HepG2 (cell line): ENCODE measurements around the gene PEAR1. TPM values are rescaled to one million over a fixed set of nuclear protein-coding genes. Genes with fewer than 3 reads are reported as not detected.

Source experiments
- ATAC-seq: fragments of 200-7000 bp; cut with Tn5 transposase; 3 replicates; pipeline ENCODE4 v1.9.1; 2020; ENCODE audit warnings: mild to moderate bottlenecking, moderate library complexity
- BruUV-seq: library from RNA; stranded (reverse); fragments of 400-500 nt; replicated peaks from 2 replicates; lab custom pipeline; 2021; lab: Mats Ljungman, UMichigan
- CTCF ChIA-PET: fragments of 300-600 bp; formaldehyde crosslinking; extraction: SDS; loops from one replicate; lab custom pipeline; 2021; ENCODE audit warnings: low total read pairs, inconsistent platforms, low intra/inter-chr PET ratio; lab: Yijun Ruan, JAX
- POLR2A ChIA-PET: fragments of 350-600 bp; sonication (Branson Sonifier 250); formaldehyde crosslinking; loops from one replicate; lab custom pipeline; 2020; ENCODE audit warnings: antibody characterized with exemption, inconsistent platforms; lab: Yijun Ruan, JAX
- DNase-seq: peaks from one replicate; pipeline ENCODE4 v3.0.0-alpha.2; 2015; ENCODE audit warnings: low spot score
- FAIRE-seq: peaks from 3 replicates; lab custom pipeline; 2011; peaks lifted over from hg19 to GRCh38; lab: Jason Lieb, UNC
- H2AFZ ChIP-seq: one replicate; pipeline ENCODE4 v1.6.1; 2011; ENCODE audit warnings: low read length, inconsistent platforms
- H3K27ac ChIP-seq: fragments of 300-600 bp; 3 replicates; pipeline ENCODE4 v1.8.0; 2011; ENCODE audit warnings: mixed run types, mild to moderate bottlenecking, mixed read lengths, low read length, inconsistent platforms; ENCODE audit not compliant: insufficient read depth; ENCODE audit errors: extremely low read length
- H3K27me3 ChIP-seq, 2 experiments: fragments of 200-600 bp in 1 of 2; 2 replicates in 1 of 2; 3 replicates in 1 of 2; pipeline versions ENCODE4 v1.6.0 to v1.8.0; 2011; ENCODE audit warnings: low read length in 2 of 2, mild to moderate bottlenecking in 2 of 2, moderate library complexity in 2 of 2, inconsistent platforms in 1 of 2; ENCODE audit not compliant: insufficient read depth in 2 of 2, control insufficient read depth in 1 of 2
- H3K36me3 ChIP-seq, 2 experiments: fragments of 200-600 bp in 1 of 2; replicated peaks in 1 of 2; 2 replicates in 1 of 2; 3 replicates in 1 of 2; pipeline versions ENCODE4 v1.5.1 to v1.8.0; 2011; ENCODE audit warnings: low read length in 2 of 2, inconsistent platforms in 1 of 2; ENCODE audit not compliant: insufficient read depth in 2 of 2, control insufficient read depth in 1 of 2
- H3K4me1 ChIP-seq: 2 replicates; pipeline ENCODE4 v1.5.1; 2012; ENCODE audit warnings: low read length, inconsistent platforms; ENCODE audit not compliant: insufficient read depth
- H3K4me2 ChIP-seq: 2 replicates; pipeline ENCODE4 v1.6.0; 2011; ENCODE audit warnings: low read depth, low read length, inconsistent platforms
- H3K4me3 ChIP-seq, 3 experiments: fragments of 200-600 bp in 1 of 3; sonication (generic), shearing (Covaris generic) in 1 of 3; replicated peaks in 1 of 3; 2 replicates each; pipeline ENCODE4 v1.5.1; 2011 to 2016; ENCODE audit warnings: low read length in 3 of 3, inconsistent platforms in 2 of 3, low read depth in 2 of 3, mild to moderate bottlenecking in 2 of 3, control low read depth in 1 of 3, mixed read lengths in 1 of 3; ENCODE audit not compliant: insufficient read depth in 1 of 3
- H3K79me2 ChIP-seq: one replicate; pipeline ENCODE4 v1.6.1; 2011; ENCODE audit warnings: low read length, inconsistent platforms; ENCODE audit not compliant: insufficient read depth
- H3K9ac ChIP-seq: 2 replicates; pipeline ENCODE4 v1.6.0; 2011; ENCODE audit warnings: mild to moderate bottlenecking, low read depth, low read length, inconsistent platforms; ENCODE audit not compliant: insufficient read depth
- H3K9me3 ChIP-seq: 2 replicates; pipeline ENCODE4 v1.5.1; 2012; ENCODE audit warnings: mild to moderate bottlenecking, low read length
- H4K20me1 ChIP-seq: 2 replicates; pipeline ENCODE4 v1.6.0; 2011; ENCODE audit warnings: inconsistent platforms, mild to moderate bottlenecking, low read length, moderate library complexity; ENCODE audit not compliant: insufficient read depth
- MTF1 ChIP-seq: sonication (generic); formaldehyde crosslinking; IDR thresholded peaks from 2 replicates; pipeline ENCODE4 v1.5.0; 2020; ENCODE audit warnings: missing genetic modification reagents
- ZKSCAN5 ChIP-seq: sonication (generic); formaldehyde crosslinking; IDR thresholded peaks from 2 replicates; pipeline ENCODE4 v1.5.1; 2020; ENCODE audit warnings: mild to moderate bottlenecking, missing genetic modification reagents
- ZNF10 ChIP-seq: sonication (generic); formaldehyde crosslinking; IDR thresholded peaks from 2 replicates; pipeline ENCODE4 v1.4.0; 2020; ENCODE audit warnings: mild to moderate bottlenecking, low read depth, missing genetic modification reagents, borderline replicate concordance
- ZNF34 ChIP-seq: sonication (generic); formaldehyde crosslinking; IDR thresholded peaks from 2 replicates; pipeline ENCODE4 v1.4.0; 2020; ENCODE audit warnings: mild to moderate bottlenecking, missing genetic modification reagents, borderline replicate concordance
- ZNF446 ChIP-seq: sonication (generic); formaldehyde crosslinking; IDR thresholded peaks from 2 replicates; pipeline ENCODE4 v1.5.0; 2020; ENCODE audit warnings: mild to moderate bottlenecking, missing genetic modification reagents
- ZNF556 ChIP-seq: sonication (generic); formaldehyde crosslinking; IDR thresholded peaks from 2 replicates; pipeline ENCODE4 v1.4.0; 2020; ENCODE audit warnings: mild to moderate bottlenecking, missing genetic modification reagents, borderline replicate concordance
- ZNF678 ChIP-seq: sonication (generic); formaldehyde crosslinking; IDR thresholded peaks from 2 replicates; pipeline ENCODE4 v1.4.0; 2020; ENCODE audit warnings: mild to moderate bottlenecking, missing genetic modification reagents
- ZSCAN21 ChIP-seq: sonication (generic); formaldehyde crosslinking; IDR thresholded peaks from 2 replicates; pipeline ENCODE4 v1.8.0; 2022; ENCODE audit warnings: mild to moderate bottlenecking, missing genetic modification reagents, moderate library complexity, borderline replicate concordance
- WGBS: methylation state at CpG from one replicate; pipeline ENCODE4 v1.1.6; 2017; ENCODE audit warnings: low lambda C conversion rate; 5-methylcytosine and 5-hydroxymethylcytosine counted together
- in situ Hi-C: cut with HindIII; loops from 2 replicates; pipeline ENCODE4 v1.10.0; 2017; ENCODE audit warnings: low pct_unique_long_range_greater_than_20kb; ENCODE audit not compliant: extremely low pct_ligation_motif_present
- intact Hi-C: fragments of 100-400 bp; cut with micrococcal nuclease; formaldehyde crosslinking; loops from one replicate; pipeline ENCODE4 v1.10.0; 2022; ENCODE audit not compliant: unreplicated experiment
- polyA plus RNA-seq, 8 experiments: library from polyadenylated mRNA; depleted of rRNA in 3 of 8; stranded (reverse) in 7 of 8; unstranded in 1 of 8; fragments of >200 nt; fragmentation: Illumina TruSeq in 4 of 8; extraction: Trizol in 4 of 8; gene quantifications; 2 replicates each; pipeline versions ENCODE4 v1.2.1 to v1.2.3, GENCODE V29; 2011 to 2016; ENCODE audit warnings: low read depth in 4 of 8, missing spikeins in 1 of 8, mixed read lengths in 1 of 8; ENCODE audit not compliant: insufficient read depth in 1 of 8
- total RNA-seq, 5 experiments: library from RNA; depleted of rRNA; stranded (reverse); fragments of >200 nt; fragmentation: Illumina TruSeq; extraction: Trizol; gene quantifications; 2 replicates each; pipeline ENCODE4 v1.2.3, GENCODE V29; 2016; ENCODE audit warnings: low read depth in 1 of 5
- TF ChIP-seq, protein P1 (sequence below): sonication (generic); formaldehyde crosslinking; IDR thresholded peaks from 2 replicates; pipeline ENCODE4 v1.5.0; 2020; ENCODE audit warnings: missing genetic modification reagents
- TF ChIP-seq, protein P2 (sequence below): sonication (generic); formaldehyde crosslinking; IDR thresholded peaks from 2 replicates; pipeline ENCODE4 v1.5.1; 2020; ENCODE audit warnings: missing genetic modification reagents, mild to moderate bottlenecking, borderline replicate concordance
- TF ChIP-seq, protein P3 (sequence below): sonication (generic); IDR thresholded peaks from 2 replicates; pipeline ENCODE4 v1.6.1; 2016; ENCODE audit warnings: low read depth, borderline replicate concordance

PEAR1 gene
- total and polyA plus RNA-seq, 2 of the 13 experiments (the other 11 are each of a cell fraction or from before 2014, with no cell fraction given): 0.27 to 0.41 TPM

DNA sequence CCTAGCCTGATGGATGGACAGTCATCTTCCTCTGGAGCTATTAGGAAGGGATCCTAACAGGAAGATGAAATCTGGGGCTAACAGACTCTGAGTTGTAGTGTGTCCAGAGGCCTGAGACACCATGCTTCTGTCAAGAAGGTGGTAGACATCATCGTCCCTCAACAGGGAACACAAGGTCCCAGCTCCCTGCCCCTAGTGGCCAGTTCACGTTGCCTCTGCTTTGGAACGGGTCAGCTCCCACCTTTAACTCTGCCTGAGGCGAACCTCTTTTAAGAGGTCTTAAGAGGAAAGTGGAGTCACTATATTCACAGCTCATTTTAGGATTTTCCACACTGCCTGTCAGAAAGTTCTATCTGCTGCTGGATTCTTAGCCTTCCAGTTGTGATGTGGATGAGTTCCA is 55.2 kb downstream of the PEAR1 start:
- ATAC-seq: peak; percentile 75
- no peak overlapping the region for H2AFZ ChIP-seq
- TF ChIP-seq, protein P1, sequence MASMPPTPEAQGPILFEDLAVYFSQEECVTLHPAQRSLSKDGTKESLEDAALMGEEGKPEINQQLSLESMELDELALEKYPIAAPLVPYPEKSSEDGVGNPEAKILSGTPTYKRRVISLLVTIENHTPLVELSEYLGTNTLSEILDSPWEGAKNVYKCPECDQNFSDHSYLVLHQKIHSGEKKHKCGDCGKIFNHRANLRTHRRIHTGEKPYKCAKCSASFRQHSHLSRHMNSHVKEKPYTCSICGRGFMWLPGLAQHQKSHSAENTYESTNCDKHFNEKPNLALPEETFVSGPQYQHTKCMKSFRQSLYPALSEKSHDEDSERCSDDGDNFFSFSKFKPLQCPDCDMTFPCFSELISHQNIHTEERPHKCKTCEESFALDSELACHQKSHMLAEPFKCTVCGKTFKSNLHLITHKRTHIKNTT (CRISPR knock-in tag): no peak
- TF ChIP-seq ZNF10 (CRISPR knock-in tag): no peak
- TF ChIP-seq ZNF556 (CRISPR knock-in tag): no peak
- TF ChIP-seq, protein P2, sequence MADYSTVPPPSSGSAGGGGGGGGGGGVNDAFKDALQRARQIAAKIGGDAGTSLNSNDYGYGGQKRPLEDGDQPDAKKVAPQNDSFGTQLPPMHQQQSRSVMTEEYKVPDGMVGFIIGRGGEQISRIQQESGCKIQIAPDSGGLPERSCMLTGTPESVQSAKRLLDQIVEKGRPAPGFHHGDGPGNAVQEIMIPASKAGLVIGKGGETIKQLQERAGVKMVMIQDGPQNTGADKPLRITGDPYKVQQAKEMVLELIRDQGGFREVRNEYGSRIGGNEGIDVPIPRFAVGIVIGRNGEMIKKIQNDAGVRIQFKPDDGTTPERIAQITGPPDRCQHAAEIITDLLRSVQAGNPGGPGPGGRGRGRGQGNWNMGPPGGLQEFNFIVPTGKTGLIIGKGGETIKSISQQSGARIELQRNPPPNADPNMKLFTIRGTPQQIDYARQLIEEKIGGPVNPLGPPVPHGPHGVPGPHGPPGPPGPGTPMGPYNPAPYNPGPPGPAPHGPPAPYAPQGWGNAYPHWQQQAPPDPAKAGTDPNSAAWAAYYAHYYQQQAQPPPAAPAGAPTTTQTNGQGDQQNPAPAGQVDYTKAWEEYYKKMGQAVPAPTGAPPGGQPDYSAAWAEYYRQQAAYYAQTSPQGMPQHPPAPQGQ (CRISPR knock-in tag): no peak
- no peak for TF ChIP-seq ZSCAN21 (CRISPR knock-in tag)
- TF ChIP-seq, protein P3, sequence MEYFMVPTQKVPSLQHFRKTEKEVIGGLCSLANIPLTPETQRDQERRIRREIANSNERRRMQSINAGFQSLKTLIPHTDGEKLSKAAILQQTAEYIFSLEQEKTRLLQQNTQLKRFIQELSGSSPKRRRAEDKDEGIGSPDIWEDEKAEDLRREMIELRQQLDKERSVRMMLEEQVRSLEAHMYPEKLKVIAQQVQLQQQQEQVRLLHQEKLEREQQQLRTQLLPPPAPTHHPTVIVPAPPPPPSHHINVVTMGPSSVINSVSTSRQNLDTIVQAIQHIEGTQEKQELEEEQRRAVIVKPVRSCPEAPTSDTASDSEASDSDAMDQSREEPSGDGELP: no peak
- TF ChIP-seq ZNF678 (CRISPR knock-in tag): no peak
- no peak for TF ChIP-seq ZNF34 (CRISPR knock-in tag)
- TF ChIP-seq ZNF446 (CRISPR knock-in tag): no peak
- no peak for TF ChIP-seq ZKSCAN5 (CRISPR knock-in tag)
- TF ChIP-seq MTF1 (CRISPR knock-in tag): no peak
- no peaks in the 10 kb centered on the region for H4K20me1 ChIP-seq
- no peak overlapping the region for H3K4me2 ChIP-seq
- WGBS: 75% methylated on average over 4 of the region's 4 CpGs
- H3K79me2 ChIP-seq: no peaks in the 10 kb centered on the region
- no peak overlapping the region for H3K27ac ChIP-seq
- intact Hi-C loops: no loop called here
- H3K9ac ChIP-seq: no peak overlapping the region
- BruUV-seq: no TSS peak
- H3K27me3 ChIP-seq: no peaks in the 10 kb centered on the region
- FAIRE-seq: no peak
- ChIA-PET POLR2A (no interaction called here), CTCF (no interaction called here)
- in situ Hi-C loops: no loop called here
- H3K4me1 ChIP-seq: no peaks in the 10 kb centered on the region
- DNase-seq: no peak
- H3K36me3 ChIP-seq: peaks cover 24 to 77% of the 10 kb centered on the region in 2 experiments
- H3K9me3 ChIP-seq: no peaks in the 10 kb centered on the region
- H3K4me3 ChIP-seq: no peak overlapping the region
